Measurements from ENCODE around the gene CNNM4.

CNNM4 gene

GRCh38 chr2:96760036-96760985 is at the start of gene CNNM4:
TSS of gene CNNM4 (plus strand) at chr2:96760902. CDS start at chr2:96761000, 98 bp downstream.
- DNase-seq = peak; percentile 92

GRCh38 chr2:96710985-96711384 is 49.7 kb upstream of the CNNM4 start:
- DNase-seq = no peak

GRCh38 chr2:96715658-96716057 is 45.0 kb upstream of the CNNM4 start:
- no peak for DNase-seq

GRCh38 chr2:96716388-96716787 is 44.3 kb upstream of the CNNM4 start:
- DNase-seq = no peak

GRCh38 chr2:96726131-96726530 is 34.6 kb upstream of the CNNM4 start:
- no peak for DNase-seq

GRCh38 chr2:96727431-96727830 is 33.3 kb upstream of the CNNM4 start:
- DNase-seq = no peak

- no peak for DNase-seq
These were observed 31.0 kb upstream of the CNNM4 start for GRCh38 chr2:96729748-96730147.

- DNase-seq = no peak
These were observed 30.5 kb upstream of the CNNM4 start for GRCh38 chr2:96730212-96730611.

- no peak for DNase-seq
These were observed 26.8 kb upstream of the CNNM4 start for GRCh38 chr2:96733931-96734330.

- DNase-seq = no peak
These were observed 25.7 kb upstream of the CNNM4 start for GRCh38 chr2:96734880-96735583.

- DNase-seq = no peak
These were observed 23.5 kb upstream of the CNNM4 start for GRCh38 chr2:96737251-96737650.

- peak; percentile 24 for DNase-seq
These were observed 22.9 kb upstream of the CNNM4 start for GRCh38 chr2:96737831-96738230.

- no peak for DNase-seq
These were observed 21.5 kb upstream of the CNNM4 start for GRCh38 chr2:96739076-96739632.

GRCh38 chr2:96739633-96740428 is 20.9 kb upstream of the CNNM4 start, which contains the start of gene LMAN2L:
TSS of gene LMAN2L (minus strand) at chr2:96740064. CDS start at chr2:96740040, 24 bp downstream.
- DNase-seq = peak; percentile 97

- DNase-seq = no peak
These were observed 13.6 kb upstream of the CNNM4 start for GRCh38 chr2:96747061-96747617.

- no peak for DNase-seq
These were observed 8.9 kb upstream of the CNNM4 start for GRCh38 chr2:96751800-96752199.

GRCh38 chr2:96753661-96754282 is 6.9 kb upstream of the CNNM4 start:
- no peak for DNase-seq

- DNase-seq = no peak
These were observed 6.4 kb upstream of the CNNM4 start for GRCh38 chr2:96754317-96754716.

GRCh38 chr2:96756788-96757476 is 3.8 kb upstream of the CNNM4 start:
- DNase-seq = no peak

GRCh38 chr2:96757477-96757860 is 3.2 kb upstream of the CNNM4 start:
- DNase-seq = no peak

- DNase-seq = no peak
These were observed 1.7 kb upstream of the CNNM4 start for GRCh38 chr2:96758987-96759386.

All from CD4-positive, alpha-beta T cell treated with Interleukin-15 for 1 hour (primary cell).